ENCODE results near the gene TAOK1.
"Not testable (repeated sequence)": the region's sequence is repeated elsewhere in the genome, so short reads cannot be mapped to it uniquely, and the experiment has no call there.

- not testable (repeated sequence) for TF ChIP-seq CTCF, POLR2A (IDR thresholded peaks at IDR 0.05)
These were observed 168.0 kb downstream of the TAOK1 start for GRCh38 chr17:29558139-29558538.

Measured in adrenal gland (tissue), 5 donors.